ENCODE data around the gene YOD1.

Gene YOD1

GRCh38 chr1:207030522-207031009 is 20.4 kb downstream of the YOD1 start:
- H3K27ac ChIP-seq, result peak overlapping the region; percentile 100
- no peak for TF ChIP-seq ZFX (IDR thresholded peaks at IDR 0.05; ENCODE audit: borderline replicate concordance)
- no peak for TF ChIP-seq CTCF (IDR thresholded peaks at IDR 0.05)

GRCh38 chr1:207029701-207030521 is 21.1 kb downstream of the YOD1 start:
- H3K27ac ChIP-seq, result peak overlapping the region; percentile 100
- TF ChIP-seq ZFX (IDR thresholded peaks at IDR 0.05; ENCODE audit: borderline replicate concordance), result no peak
- no peak for TF ChIP-seq CTCF (IDR thresholded peaks at IDR 0.05)

GRCh38 chr1:207028884-207029650 is 21.9 kb downstream of the YOD1 start:
- H3K27ac ChIP-seq, result peak overlapping the region; percentile 100
- no peak for TF ChIP-seq ZFX (IDR thresholded peaks at IDR 0.05; ENCODE audit: borderline replicate concordance)
- TF ChIP-seq CTCF (IDR thresholded peaks at IDR 0.05), result no peak

GRCh38 chr1:207027921-207028320 is 23.1 kb downstream of the YOD1 start:
- TF ChIP-seq CTCF (IDR thresholded peaks at IDR 0.05) (no peak), ZFX (IDR thresholded peaks at IDR 0.05; ENCODE audit: borderline replicate concordance) (no peak)
- H3K27ac ChIP-seq, result peak overlapping the region; percentile 100

GRCh38 chr1:207027206-207027777 is 23.7 kb downstream of the YOD1 start:
- H3K27ac ChIP-seq, result peak overlapping the region; percentile 100
- TF ChIP-seq CTCF (IDR thresholded peaks at IDR 0.05), result no peak
- TF ChIP-seq ZFX (IDR thresholded peaks at IDR 0.05; ENCODE audit: borderline replicate concordance), result no peak

- H3K27ac ChIP-seq, result peak overlapping the region; percentile 100
- TF ChIP-seq ZFX (IDR thresholded peaks at IDR 0.05; ENCODE audit: borderline replicate concordance) (no peak), CTCF (IDR thresholded peaks at IDR 0.05) (no peak)
These were observed 24.9 kb downstream of the YOD1 start for GRCh38 chr1:207026104-207026534.

Measured in 22Rv1 (cell line).